ENCODE data around the gene DDX41.
A peak's percentile ranks its signal among the peaks of the same experiment; 100 is the strongest.
"Not testable (repeated sequence)": the region's sequence is repeated elsewhere in the genome, so short reads cannot be mapped to it uniquely, and the experiment has no call there.

The DDX41 gene

GRCh38 chr5:177497292-177498012, 19.3 kb downstream of the DDX41 start, which contains the start of gene PDLIM7:
Gene PDLIM7, minus strand, starts transcription at chr5:177497604. Its CDS starts 1,092 bp downstream, at chr5:177496512.
- peak; percentile 73 for DNase-seq

GRCh38 chr5:177496727-177497291, 20.0 kb downstream of the DDX41 start:
- DNase-seq, result no peak

GRCh38 chr5:177496070-177496726, 20.6 kb downstream of the DDX41 start:
- DNase-seq, result no peak

- DNase-seq, result no peak
These were observed 21.3 kb downstream of the DDX41 start for GRCh38 chr5:177495243-177496060.

- DNase-seq, result no peak
These were observed 22.2 kb downstream of the DDX41 start for GRCh38 chr5:177494346-177495195.

GRCh38 chr5:177493795-177494345, 22.9 kb downstream of the DDX41 start:
- no peak for DNase-seq

GRCh38 chr5:177492841-177493240, 23.9 kb downstream of the DDX41 start:
- DNase-seq, result no peak

- DNase-seq, result no peak
These were observed 24.6 kb downstream of the DDX41 start for GRCh38 chr5:177491983-177492746.

- DNase-seq, result no peak
These were observed 25.3 kb downstream of the DDX41 start for GRCh38 chr5:177491429-177491945.

GRCh38 chr5:177490992-177491391, 25.8 kb downstream of the DDX41 start:
- DNase-seq, result no peak

- no peak for DNase-seq
These were observed 26.3 kb downstream of the DDX41 start for GRCh38 chr5:177490311-177490991.

- DNase-seq, result no peak
These were observed 27.5 kb downstream of the DDX41 start for GRCh38 chr5:177489119-177489716.

- no peak for DNase-seq
These were observed 28.8 kb downstream of the DDX41 start for GRCh38 chr5:177487975-177488374.

GRCh38 chr5:177487144-177487543, 29.6 kb downstream of the DDX41 start:
- DNase-seq, result no peak

GRCh38 chr5:177486256-177486655, 30.5 kb downstream of the DDX41 start:
- no peak for DNase-seq

- DNase-seq, result not testable (repeated sequence)
These were observed 31.0 kb downstream of the DDX41 start for GRCh38 chr5:177485753-177486152.

GRCh38 chr5:177484902-177485549, 31.7 kb downstream of the DDX41 start:
- DNase-seq, result no peak

- no peak for DNase-seq
These were observed 32.5 kb downstream of the DDX41 start for GRCh38 chr5:177483994-177484901.

Data from NCI-H2081 treated with DMSO at 0.1 percent for 48 hours (cell line).